ENCODE results near the gene METRNL.
A peak's percentile ranks its signal among the peaks of the same experiment; 100 is the strongest.
"Not testable (repeated sequence)": the region's sequence is repeated elsewhere in the genome, so short reads cannot be mapped to it uniquely, and the experiment has no call there.

Gene METRNL

DNA sequence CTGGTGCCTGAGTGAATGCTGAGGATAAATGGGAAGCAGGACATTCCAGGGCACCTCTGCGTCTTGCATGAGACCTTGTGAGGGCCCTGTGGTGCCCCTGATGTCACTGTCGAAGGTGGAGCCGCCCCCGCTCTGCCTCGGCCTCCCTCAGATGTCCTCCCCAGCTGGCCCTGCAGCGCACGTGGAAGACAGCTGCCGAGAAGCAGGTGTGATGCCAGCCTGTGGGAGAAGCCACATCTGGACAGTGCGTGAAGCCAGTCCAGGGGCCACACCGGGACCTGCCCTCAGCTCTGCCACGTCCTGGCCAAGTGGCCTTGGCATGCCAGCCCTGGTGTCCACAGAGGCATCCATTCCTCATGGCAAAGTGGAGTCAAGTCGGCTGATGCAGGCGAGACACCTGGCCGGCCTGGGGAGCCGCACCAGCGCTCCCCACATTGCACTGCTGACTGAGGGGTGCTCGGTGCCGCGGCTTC lies 21.6 kb upstream of the METRNL start:
- no peak overlapping the region for H3K4me3 Mint-ChIP-seq
- no peaks in the 10 kb centered on the region for H3K27me3 Mint-ChIP-seq
- H3K9me3 Mint-ChIP-seq (ENCODE audit: low read depth), result no peaks in the 10 kb centered on the region
- H3K4me1 Mint-ChIP-seq (ENCODE audit: low read depth), result peaks cover 11% of the 10 kb centered on the region
- no peak overlapping the region for H3K27ac Mint-ChIP-seq
- H3K36me3 Mint-ChIP-seq, result no peaks in the 10 kb centered on the region

GRCh38 chr17:83058266-83058798 lies 21.1 kb upstream of the METRNL start:
- Mint-ChIP-seq H3K4me1 (ENCODE audit: low read depth) (peaks cover 11% of the 10 kb centered on the region), H3K36me3 (no peaks in the 10 kb centered on the region), H3K27ac (no peak overlapping the region), H3K9me3 (ENCODE audit: low read depth) (no peaks in the 10 kb centered on the region), H3K27me3 (no peaks in the 10 kb centered on the region), H3K4me3 (no peak overlapping the region)

GRCh38 chr17:83061586-83061985 lies 17.8 kb upstream of the METRNL start:
- H3K9me3 Mint-ChIP-seq (ENCODE audit: low read depth), result no peaks in the 10 kb centered on the region
- H3K27ac Mint-ChIP-seq, result no peak overlapping the region
- no peaks in the 10 kb centered on the region for H3K4me1 Mint-ChIP-seq (ENCODE audit: low read depth)
- H3K4me3 Mint-ChIP-seq, result no peak overlapping the region
- no peaks in the 10 kb centered on the region for H3K27me3 Mint-ChIP-seq
- H3K36me3 Mint-ChIP-seq, result no peaks in the 10 kb centered on the region

DNA sequence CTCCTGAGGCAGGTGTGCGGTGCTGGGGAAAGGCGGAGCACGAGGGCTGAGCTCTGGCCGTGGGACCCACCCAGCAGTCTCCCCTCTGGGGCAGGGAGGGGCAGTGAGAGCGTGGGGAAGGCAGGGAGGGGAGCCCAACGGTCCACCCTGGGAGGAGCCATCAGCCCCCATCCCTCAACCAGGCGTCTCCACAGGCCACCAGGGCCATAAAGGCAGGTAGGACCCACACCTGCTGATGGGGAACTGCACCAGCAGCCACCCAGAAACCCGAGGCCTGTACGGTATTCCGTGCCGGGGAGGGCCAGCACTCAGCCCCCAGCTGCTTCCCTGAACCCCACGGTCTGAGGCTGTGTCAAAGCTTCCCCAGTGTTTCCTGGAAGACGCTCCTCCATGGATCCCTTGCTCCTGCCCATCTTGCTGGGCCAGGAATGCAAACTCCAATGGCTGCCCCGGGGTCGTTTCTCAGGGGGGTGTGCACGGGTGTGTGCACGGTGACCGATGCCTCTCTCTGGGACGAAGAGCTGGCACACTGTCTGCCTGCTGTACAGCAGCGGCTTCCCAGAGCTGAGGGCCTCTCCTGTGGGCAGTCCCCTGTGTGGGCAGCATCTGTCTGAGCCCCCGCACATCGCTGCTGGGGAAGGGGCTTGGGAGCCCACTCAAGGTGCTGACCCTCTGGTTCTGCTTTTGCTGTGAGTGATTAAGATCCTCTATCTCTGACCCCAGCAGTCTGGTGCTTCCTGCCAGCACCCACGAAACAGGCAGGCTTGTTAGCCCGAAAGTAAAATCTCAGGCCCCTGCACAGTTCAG lies 17.2 kb upstream of the METRNL start:
- no peak overlapping the region for H3K4me3 Mint-ChIP-seq

DNA sequence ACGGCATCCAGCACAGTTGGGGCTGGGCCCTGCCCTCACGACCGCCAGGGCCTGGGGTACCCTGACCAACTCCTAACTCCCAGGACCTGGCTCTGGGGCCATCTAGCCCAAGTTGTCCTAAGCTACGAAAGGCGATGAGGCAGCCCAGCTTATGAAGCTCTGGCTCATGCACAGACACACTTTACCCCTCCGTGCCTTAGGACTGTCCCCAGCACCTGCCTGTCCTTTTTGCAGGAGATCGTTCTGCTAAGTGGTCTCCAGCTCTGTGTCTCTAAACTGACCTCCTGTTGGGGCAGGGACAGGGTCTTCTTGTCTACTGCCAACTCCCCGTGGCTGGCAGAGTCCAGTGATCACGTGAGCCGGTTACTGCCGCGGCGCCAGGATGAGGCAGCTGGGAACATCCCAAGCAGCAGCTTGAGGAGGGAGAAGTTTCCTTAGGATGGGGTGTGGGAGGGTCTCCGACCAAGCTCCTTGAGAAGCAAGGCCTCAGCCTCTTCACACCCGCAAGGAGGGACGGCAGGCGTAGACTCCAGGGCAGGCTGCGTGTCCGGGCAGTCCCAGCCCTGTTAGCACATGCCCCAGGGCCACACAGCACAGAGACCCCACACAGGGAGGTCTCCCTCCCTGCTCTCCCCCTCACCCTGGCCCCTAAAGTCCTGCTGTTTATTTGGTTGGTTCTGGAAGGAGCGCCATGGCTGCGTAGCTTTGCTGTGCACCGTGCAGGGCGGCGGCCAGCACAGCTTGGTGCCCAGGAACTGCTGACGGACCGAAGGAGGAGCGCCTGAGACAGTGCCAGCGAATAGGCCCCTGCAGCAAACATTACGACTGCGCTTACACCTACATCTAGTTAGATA lies 16.4 kb upstream of the METRNL start:
- H3K27me3 Mint-ChIP-seq, result no peaks in the 10 kb centered on the region
- H3K4me1 Mint-ChIP-seq (ENCODE audit: low read depth), result peaks cover 2% of the 10 kb centered on the region
- H3K4me3 Mint-ChIP-seq, result no peak overlapping the region
- no peak overlapping the region for H3K27ac Mint-ChIP-seq
- H3K9me3 Mint-ChIP-seq (ENCODE audit: low read depth), result no peaks in the 10 kb centered on the region
- no peaks in the 10 kb centered on the region for H3K36me3 Mint-ChIP-seq

More for the DNA sequence above, 17.2 kb upstream of the METRNL start:
- H3K36me3 Mint-ChIP-seq, result no peaks in the 10 kb centered on the region
- H3K27ac Mint-ChIP-seq, result no peak overlapping the region
- no peaks in the 10 kb centered on the region for H3K9me3 Mint-ChIP-seq (ENCODE audit: low read depth)
- H3K4me1 Mint-ChIP-seq (ENCODE audit: low read depth), result no peaks in the 10 kb centered on the region
- no peaks in the 10 kb centered on the region for H3K27me3 Mint-ChIP-seq

GRCh38 chr17:83064021-83064731 lies 15.2 kb upstream of the METRNL start:
- Mint-ChIP-seq H3K27ac (no peak overlapping the region), H3K4me1 (ENCODE audit: low read depth) (peaks cover 5% of the 10 kb centered on the region), H3K4me3 (no peak overlapping the region), H3K27me3 (no peaks in the 10 kb centered on the region), H3K9me3 (ENCODE audit: low read depth) (no peaks in the 10 kb centered on the region), H3K36me3 (no peaks in the 10 kb centered on the region)

- H3K27ac Mint-ChIP-seq, result no peak overlapping the region
- no peaks in the 10 kb centered on the region for H3K27me3 Mint-ChIP-seq
- H3K4me3 Mint-ChIP-seq, result no peak overlapping the region
- peaks cover 8% of the 10 kb centered on the region for H3K4me1 Mint-ChIP-seq (ENCODE audit: low read depth)
- no peaks in the 10 kb centered on the region for H3K9me3 Mint-ChIP-seq (ENCODE audit: low read depth)
- H3K36me3 Mint-ChIP-seq, result no peaks in the 10 kb centered on the region
Observed at GRCh38 chr17:83064732-83065659, 14.4 kb upstream of the METRNL start.

- Mint-ChIP-seq H3K4me1 (ENCODE audit: low read depth) (peaks cover 14% of the 10 kb centered on the region), H3K4me3 (no peak overlapping the region), H3K27me3 (no peaks in the 10 kb centered on the region), H3K9me3 (ENCODE audit: low read depth) (no peaks in the 10 kb centered on the region), H3K27ac (no peak overlapping the region), H3K36me3 (no peaks in the 10 kb centered on the region)
Observed at GRCh38 chr17:83065660-83066542, 13.5 kb upstream of the METRNL start.

DNA sequence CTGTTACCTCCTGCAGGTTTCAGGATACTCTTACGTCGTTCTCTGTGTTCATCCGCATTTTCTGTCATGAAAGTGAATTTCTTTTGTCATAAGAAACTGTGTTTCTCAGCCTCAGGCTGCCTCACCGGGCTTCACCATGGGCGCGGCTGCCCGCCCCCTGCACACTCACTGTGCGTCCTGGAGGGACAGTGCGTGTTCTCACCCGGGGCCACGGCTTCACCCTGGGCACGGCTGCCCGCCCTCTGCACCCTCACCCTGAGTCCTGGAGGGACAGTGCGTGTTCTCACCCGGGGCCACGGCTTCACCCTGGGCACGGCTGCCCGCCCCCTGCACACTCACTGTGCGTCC lies 12.9 kb upstream of the METRNL start:
- not testable (repeated sequence) for H3K27ac Mint-ChIP-seq; H3K27me3 Mint-ChIP-seq; H3K4me3 Mint-ChIP-seq; H3K9me3 Mint-ChIP-seq (ENCODE audit: low read depth); H3K36me3 Mint-ChIP-seq
- peaks cover 20% of the 10 kb centered on the region for H3K4me1 Mint-ChIP-seq (ENCODE audit: low read depth)

DNA sequence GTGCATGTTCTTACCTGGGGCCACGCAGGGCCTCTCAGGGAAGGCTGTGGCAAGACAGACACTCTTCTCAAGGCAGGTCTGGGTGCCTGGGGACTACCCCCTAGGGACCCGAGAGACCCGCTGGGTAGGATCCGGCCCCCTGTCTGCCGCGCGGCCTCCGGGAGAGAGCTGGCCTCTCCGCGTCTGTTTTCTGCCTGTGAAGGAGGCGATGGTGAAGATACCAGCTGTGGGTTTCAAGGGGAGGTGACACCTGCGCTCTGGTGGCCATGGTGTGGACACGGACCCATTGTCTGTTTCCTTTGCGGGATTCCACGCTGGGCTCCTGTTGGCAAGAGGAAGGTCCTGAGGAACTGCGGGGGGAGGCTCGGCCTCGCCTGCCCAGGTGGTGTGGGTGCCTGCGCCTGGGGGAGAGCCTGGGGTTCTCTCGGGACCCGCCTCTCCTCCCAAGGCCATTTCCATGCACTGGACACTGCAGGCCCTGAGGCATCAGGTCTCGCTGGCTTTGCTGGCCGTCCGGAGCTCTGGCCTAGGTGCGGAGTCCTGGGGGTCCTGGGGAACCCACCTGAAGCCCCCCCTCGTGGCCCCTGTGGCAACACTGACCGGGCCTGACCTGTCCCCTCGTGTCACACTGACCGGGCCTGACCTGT lies 12.2 kb upstream of the METRNL start:
- Mint-ChIP-seq H3K4me3 (no peak overlapping the region), H3K36me3 (no peaks in the 10 kb centered on the region), H3K27me3 (no peaks in the 10 kb centered on the region), H3K27ac (no peak overlapping the region), H3K9me3 (ENCODE audit: low read depth) (no peaks in the 10 kb centered on the region), H3K4me1 (ENCODE audit: low read depth) (peaks cover 25% of the 10 kb centered on the region)

DNA sequence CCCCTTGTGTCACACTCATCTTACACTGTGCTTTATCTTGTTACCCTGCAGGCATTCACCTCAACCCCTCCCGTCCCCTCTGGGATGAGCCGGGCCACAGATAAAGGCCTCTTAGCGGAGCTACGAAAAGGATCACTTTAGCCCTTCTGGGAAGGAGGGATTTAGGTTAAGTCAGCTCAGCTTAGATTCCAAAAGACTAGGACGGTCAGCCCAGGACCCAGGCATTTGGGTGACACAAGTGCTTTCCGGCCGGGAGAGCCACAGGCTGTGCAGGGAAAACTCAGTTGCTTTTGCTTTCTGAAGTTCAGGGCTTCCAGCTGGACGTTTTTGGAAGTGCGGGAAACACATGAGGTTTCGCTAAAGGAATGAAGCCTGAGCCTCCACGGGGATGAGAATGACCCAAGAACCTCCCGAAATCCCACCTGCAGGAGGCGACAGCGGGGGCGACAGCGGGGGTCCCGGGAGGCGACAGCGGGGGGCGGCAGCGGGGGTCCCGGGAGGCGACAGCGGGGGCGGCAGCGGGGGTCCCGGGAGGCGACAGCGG lies 11.6 kb upstream of the METRNL start:
- Mint-ChIP-seq H3K4me3 (no peak overlapping the region), H3K36me3 (no peaks in the 10 kb centered on the region), H3K27me3 (no peaks in the 10 kb centered on the region), H3K4me1 (ENCODE audit: low read depth) (peaks cover 27% of the 10 kb centered on the region), H3K9me3 (ENCODE audit: low read depth) (no peaks in the 10 kb centered on the region), H3K27ac (no peak overlapping the region)

GRCh38 chr17:83068641-83069570 lies 10.5 kb upstream of the METRNL start:
- peak overlapping the region; percentile 46 for H3K4me3 Mint-ChIP-seq
- H3K27me3 Mint-ChIP-seq, result no peaks in the 10 kb centered on the region
- H3K4me1 Mint-ChIP-seq (ENCODE audit: low read depth), result peaks cover 27% of the 10 kb centered on the region
- H3K27ac Mint-ChIP-seq, result no peak overlapping the region
- no peaks in the 10 kb centered on the region for H3K36me3 Mint-ChIP-seq
- no peaks in the 10 kb centered on the region for H3K9me3 Mint-ChIP-seq (ENCODE audit: low read depth)

Data from activated naive CD8-positive, alpha-beta T cell (primary cell).